Jurkat, Clone E6-1 (cell line): ENCODE results near the gene RABAC1.
"Not testable (repeated sequence)": the region's sequence is repeated elsewhere in the genome, so short reads cannot be mapped to it uniquely, and the experiment has no call there.

ENCODE experiments used
- DNase-seq: peaks from one replicate; pipeline ENCODE4 v3.0.0-alpha.2; 2011; ENCODE audit warnings: low read depth, low spot score
- H3K4me3 ChIP-seq: 2 replicates; pipeline ENCODE4 v1.5.1; 2011; ENCODE audit warnings: mild to moderate bottlenecking, low read length, control low read depth, moderate library complexity

RABAC1 gene

DNA sequence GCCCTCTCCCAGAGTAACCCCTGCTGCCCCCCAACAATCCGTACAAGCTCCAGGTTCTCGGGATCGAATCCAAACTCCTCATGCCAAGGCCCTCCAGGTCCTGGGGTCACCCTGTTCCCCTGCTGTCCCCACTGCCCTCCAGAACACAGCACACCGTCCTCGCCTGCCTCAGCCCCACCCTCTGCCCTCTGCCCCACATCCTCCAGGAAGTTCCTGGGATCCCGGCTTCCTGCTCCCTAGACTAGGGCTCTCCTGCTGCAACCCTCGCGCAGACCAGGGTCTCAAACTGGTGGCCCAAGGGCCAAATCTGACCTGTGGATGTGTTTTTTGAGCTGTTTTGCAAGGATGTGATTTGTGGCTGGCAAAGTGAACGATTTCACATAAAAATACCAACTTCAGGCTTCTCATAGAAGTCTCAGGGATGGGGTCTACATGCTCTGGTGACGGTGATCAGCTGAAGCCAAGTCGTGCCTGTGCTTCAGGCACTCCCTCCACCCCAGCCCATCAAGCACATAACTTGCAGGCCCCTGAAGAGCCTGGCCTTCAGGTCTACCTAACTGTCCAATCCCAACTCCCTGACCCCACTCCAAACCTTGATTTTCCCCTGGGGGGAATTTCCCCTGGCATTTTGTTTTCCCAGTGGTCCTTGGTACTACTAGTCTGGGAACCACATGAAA, 1.8 kb downstream of the RABAC1 start:
- no peak for DNase-seq
- H3K4me3 ChIP-seq, result no peak overlapping the region

GRCh38 chr19:41956621-41957020, 2.5 kb downstream of the RABAC1 start:
- no peak overlapping the region for H3K4me3 ChIP-seq
- no peak for DNase-seq

- no peak for DNase-seq
- H3K4me3 ChIP-seq, result no peak overlapping the region
Measured at GRCh38 chr19:41955521-41955920, 3.6 kb downstream of the RABAC1 start.

GRCh38 chr19:41951686-41952172, 7.4 kb downstream of the RABAC1 start:
- no peak overlapping the region for H3K4me3 ChIP-seq
- peak; percentile 62 for DNase-seq

DNA sequence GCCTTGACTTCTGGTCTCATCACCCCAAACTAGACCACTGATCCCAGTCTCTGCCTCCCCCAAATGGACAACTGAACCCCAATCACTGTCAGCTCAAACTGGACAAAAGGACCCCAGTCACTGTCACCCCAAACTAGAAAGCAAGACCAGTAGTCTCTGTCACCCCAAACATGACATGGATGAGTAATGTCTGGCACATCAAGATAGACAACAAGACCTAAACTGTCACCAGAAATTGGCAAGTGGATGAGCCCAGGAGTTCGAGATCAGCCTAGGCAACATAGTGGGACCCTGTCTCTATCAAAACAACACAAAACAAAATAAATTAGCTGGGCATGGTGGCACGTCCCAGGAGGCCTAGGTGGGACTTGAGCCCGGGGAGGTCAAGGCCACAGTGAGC, 12.0 kb downstream of the RABAC1 start:
- DNase-seq, result no peak
- no peak overlapping the region for H3K4me3 ChIP-seq

GRCh38 chr19:41945135-41945766, 13.9 kb downstream of the RABAC1 start:
- no peak overlapping the region for H3K4me3 ChIP-seq
- DNase-seq, result no peak

DNA sequence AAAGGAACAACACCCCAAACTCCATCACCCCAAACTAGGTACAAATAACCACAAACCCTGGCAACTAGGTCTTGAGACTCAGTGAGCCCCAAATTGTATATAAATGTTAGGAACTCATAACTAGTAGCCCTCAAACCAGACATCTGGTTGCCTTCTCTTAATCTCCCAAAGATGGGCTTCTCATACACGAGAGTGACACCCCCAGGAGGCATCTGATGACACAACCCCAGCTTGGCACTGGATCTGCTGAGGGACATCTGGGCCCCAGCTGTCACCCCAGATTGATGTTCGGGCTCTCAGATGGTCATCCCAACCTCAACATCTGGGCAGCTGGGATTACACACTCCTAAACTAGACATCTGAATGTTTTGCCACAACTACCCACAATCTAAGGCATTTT, 14.8 kb downstream of the RABAC1 start:
- no peak overlapping the region for H3K4me3 ChIP-seq
- DNase-seq, result no peak

- no peak for DNase-seq
- H3K4me3 ChIP-seq, result no peak overlapping the region
Measured at GRCh38 chr19:41941410-41942202, 17.5 kb downstream of the RABAC1 start.

DNA sequence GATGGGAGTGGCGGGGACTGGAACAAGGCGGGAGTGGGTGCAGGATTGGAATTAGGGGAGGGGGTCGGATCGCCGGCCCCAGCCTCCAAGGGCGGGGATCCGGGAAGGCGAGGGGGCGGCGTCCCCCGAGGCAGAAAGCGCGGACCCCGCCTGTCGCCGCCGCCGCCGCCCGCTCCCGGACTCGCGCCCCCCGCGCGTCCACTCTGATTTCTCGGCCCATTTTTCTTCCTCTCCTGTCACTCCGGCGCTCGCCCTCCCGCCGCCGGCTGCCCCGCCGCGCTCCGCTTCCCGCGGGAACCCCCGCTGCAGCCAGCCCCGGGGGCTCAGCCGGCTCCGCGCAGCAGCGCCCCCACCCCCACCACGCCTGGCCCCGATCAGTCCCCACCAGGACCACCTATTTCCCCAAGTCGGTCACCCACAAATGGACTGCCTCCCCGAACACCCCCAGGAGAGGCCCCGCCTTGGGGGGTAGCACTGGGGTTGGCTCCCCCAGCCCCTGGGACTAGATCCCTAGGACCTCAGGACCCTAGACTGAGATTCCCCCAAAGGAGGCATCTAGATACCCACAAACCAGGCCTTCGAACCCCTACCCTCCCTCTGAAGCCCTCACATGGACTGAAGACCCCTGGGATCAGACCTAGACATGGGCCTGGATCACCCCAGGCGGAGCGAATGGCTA, 18.3 kb downstream of the RABAC1 start:
- H3K4me3 ChIP-seq, result no peak overlapping the region
- no peak for DNase-seq

GRCh38 chr19:41939861-41940730, 19.0 kb downstream of the RABAC1 start:
- no peak overlapping the region for H3K4me3 ChIP-seq
- DNase-seq, result no peak

DNA sequence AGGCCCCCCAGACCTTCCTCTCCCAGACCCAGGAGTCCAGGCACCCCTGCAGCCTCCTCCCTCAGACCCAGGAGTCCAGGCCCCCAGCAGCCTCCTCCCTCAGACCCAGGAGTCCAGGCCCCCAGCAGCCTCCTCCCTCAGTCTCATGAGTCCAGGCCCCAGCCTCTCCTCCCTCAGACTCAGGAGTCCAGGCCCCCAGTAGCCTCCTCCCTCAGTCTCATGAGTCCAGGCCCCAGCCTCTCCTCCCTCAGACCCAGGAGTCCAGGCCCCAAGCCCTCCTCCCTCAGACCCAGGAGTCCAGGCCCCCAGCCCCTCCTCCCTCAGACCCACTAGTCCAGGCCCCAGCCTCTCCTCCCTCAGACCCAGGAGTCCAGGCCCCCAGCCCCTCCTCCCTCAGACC, 19.9 kb downstream of the RABAC1 start:
- H3K4me3 ChIP-seq, DNase-seq: not testable (repeated sequence)

GRCh38 chr19:41937525-41938468, 21.3 kb downstream of the RABAC1 start:
- no peak for DNase-seq
- no peak overlapping the region for H3K4me3 ChIP-seq

- H3K4me3 ChIP-seq, result no peak overlapping the region
- no peak for DNase-seq
Measured at GRCh38 chr19:41936961-41937360, 22.2 kb downstream of the RABAC1 start.

DNA sequence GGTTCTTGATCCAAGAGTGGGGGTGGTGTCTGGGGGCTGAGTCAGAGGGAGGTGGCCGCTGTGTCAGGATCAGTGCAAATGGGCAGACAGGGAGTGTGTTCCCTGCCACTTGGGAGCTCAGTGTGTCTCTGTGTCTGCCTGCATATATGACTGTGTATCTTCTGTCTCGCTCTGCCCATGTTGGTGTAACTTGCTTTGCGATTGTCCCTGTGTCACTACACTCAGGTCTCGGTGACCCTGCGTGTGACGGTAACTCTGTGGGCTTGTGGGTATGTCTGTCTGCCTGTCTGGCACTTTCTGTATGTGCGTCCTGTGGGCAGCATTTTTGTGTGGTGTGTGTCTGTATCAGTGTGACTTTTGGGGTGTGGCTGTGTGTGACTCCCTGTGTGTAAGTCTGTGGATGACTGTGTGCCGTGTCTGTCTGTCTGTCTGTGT, 22.7 kb downstream of the RABAC1 start:
- DNase-seq, result no peak
- H3K4me3 ChIP-seq, result no peak overlapping the region

- DNase-seq, result no peak
- no peak overlapping the region for H3K4me3 ChIP-seq
Measured at GRCh38 chr19:41935760-41936415, 23.2 kb downstream of the RABAC1 start.

DNA sequence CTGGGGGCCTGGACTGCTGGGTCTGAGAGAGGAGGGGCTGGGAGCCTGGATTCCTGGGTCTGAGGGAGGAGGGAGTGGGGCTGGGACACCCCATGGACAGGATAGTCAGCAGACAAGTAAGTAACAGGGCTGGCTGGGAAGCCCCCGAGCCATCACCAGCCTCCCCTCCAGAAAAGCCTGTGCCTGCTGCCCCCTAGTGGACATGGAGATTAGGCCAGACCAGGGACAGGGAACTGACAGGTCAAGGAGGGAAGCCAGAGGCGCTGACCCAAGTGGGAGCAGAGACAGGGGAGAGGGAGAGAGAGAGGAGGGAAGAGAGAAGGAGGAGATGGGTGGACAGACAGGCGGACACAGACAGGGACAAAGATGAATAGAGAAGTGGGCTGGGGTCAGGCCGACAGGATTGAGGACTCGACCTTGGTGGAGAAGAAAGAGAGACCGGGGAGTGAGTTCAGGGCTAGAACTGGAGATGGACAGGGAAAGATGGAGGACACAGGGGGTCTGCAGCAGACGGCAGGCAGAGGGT, 24.2 kb downstream of the RABAC1 start:
- no peak overlapping the region for H3K4me3 ChIP-seq
- DNase-seq, result peak; percentile 36
